Fibroblast of mammary gland (primary cell): ENCODE measurements around the gene ACBD5.

Experiments
- DNase-seq: peaks from one replicate; pipeline ENCODE4 v3.0.0-alpha.2; 2010; ENCODE audit warnings: low read depth
- H3K4me3 ChIP-seq: 2 replicates; pipeline ENCODE4 v1.5.1; 2011; ENCODE audit warnings: low read depth, mild to moderate bottlenecking, low read length, moderate library complexity; ENCODE audit not compliant: control insufficient read depth
- TF ChIP-seq, protein P1 (sequence below): conservative IDR thresholded peaks from 2 replicates; pipeline ENCODE4 v1.5.1; 2011; ENCODE audit warnings: low read depth, low read length, inconsistent platforms; ENCODE audit not compliant: control insufficient read depth, insufficient read depth

Gene ACBD5

DNA sequence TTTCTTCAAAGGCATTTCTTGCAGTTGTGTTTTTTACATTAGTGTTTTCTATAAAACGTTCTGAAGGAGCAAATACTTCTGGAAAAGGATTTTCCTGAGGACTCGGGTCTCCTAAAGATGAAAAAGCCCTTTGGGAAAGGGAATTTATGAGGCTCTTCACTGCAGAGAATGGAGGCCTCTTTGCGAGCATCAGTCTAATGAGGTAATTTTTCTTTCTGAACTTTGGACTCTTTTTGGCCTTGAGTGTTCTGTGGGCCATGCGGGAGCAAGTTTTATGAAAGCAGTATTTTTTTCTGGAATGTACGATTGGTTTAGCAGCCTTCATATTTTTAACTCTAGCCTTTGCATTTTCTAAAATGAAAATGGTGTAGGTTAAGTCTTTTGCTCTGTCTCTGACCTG is 6.4 kb upstream of the ACBD5 start:
- no peak for DNase-seq
- TF ChIP-seq, protein P1, sequence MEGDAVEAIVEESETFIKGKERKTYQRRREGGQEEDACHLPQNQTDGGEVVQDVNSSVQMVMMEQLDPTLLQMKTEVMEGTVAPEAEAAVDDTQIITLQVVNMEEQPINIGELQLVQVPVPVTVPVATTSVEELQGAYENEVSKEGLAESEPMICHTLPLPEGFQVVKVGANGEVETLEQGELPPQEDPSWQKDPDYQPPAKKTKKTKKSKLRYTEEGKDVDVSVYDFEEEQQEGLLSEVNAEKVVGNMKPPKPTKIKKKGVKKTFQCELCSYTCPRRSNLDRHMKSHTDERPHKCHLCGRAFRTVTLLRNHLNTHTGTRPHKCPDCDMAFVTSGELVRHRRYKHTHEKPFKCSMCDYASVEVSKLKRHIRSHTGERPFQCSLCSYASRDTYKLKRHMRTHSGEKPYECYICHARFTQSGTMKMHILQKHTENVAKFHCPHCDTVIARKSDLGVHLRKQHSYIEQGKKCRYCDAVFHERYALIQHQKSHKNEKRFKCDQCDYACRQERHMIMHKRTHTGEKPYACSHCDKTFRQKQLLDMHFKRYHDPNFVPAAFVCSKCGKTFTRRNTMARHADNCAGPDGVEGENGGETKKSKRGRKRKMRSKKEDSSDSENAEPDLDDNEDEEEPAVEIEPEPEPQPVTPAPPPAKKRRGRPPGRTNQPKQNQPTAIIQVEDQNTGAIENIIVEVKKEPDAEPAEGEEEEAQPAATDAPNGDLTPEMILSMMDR: no peak
- no peak overlapping the region for H3K4me3 ChIP-seq

DNA sequence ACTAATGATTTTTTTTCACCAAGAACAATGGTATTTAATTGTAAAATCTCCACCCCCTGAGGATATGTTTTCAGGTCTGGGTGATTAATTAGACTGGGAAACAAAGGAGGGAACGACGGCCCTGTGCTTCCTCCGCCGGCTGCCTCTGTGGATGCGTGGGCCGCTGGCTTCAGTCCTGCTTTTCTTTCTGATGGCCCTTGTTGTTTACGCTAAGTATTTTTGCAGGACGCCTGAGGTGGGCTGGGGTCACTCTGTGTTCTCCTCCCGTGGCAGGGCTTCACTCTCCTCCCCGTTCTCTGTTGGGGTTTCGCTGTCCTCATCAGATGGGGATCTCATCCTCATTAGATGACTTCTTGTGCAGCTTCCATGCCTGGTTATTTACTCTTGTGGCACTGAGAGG is 5.2 kb upstream of the ACBD5 start:
- TF ChIP-seq, protein P1: no peak
- DNase-seq: no peak
- H3K4me3 ChIP-seq: no peak overlapping the region

DNA sequence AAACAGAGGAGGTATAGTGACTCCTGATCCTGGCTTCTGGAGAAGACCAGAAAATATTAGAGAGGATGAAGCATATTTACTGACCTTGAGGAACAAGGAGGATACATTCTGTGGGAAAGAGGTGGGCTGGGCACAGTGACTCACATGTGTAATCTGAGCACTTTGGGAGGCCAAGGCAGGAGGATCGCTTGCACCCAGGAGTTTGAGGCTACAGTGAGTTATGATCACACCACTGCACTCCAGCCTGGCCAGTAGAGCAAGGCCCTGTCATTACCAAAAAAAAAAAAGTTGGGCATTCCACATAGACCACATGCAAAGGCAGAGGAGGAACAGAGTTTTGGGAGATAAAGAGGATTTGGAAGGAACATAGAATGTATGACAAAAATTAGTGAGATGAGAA is 4.4 kb upstream of the ACBD5 start:
- no peak for DNase-seq
- no peak overlapping the region for H3K4me3 ChIP-seq
- TF ChIP-seq, protein P1: no peak

DNA sequence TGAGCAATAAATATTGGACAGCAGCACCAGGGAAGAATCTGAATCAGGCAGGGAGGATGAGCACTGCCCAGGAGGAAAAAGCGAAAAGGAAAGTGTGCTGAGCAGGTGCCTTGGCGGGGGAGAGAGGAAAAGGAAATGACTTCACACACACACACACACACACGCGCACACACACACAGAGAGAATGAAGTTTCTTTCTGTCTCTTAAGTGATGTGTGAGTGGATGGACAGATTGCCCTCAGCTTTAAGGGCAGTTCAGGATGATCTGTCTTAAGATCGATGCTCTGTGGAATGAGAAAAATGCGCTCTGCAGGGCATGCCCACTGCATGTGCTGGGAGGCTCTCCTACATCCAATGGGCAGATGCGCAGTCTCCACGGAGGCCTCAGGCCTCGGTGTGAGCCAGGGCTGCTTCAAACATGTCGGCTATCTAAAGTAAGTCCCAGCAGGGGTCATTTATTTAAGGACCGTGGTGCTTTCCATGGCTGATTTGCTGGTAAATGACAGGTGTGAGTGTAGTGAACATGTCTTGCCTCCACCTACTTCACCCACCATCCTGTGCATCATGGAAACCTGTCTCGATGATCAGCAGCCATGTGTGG is 2.5 kb upstream of the ACBD5 start:
- TF ChIP-seq, protein P1: no peak
- H3K4me3 ChIP-seq: peak overlapping the region; percentile 74
- DNase-seq: peak; percentile 58

DNA sequence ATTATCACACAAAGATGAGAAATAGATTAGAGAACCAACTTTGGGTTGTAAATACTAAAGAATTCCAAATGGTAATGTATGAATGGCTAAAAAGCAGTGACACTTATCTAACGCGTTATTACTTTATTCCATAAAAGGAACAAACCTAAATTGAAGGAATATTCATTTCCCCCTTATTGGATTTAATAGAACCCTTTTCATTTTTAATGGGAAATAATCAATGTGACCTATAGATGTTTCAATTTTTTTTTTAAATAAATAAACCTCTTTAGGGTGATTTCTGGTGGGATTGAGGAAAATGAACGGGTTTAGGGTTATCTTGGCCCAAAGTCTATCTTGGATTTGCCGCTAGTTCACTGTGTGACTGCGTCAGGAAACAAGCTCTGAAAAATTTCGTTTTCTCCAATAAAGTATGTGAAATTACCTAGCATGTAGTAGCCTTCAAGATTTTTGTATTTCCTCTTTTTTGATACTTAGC is 1.9 kb upstream of the ACBD5 start:
- H3K4me3 ChIP-seq: peak overlapping the region; percentile 74
- TF ChIP-seq, protein P1: no peak
- no peak for DNase-seq

DNA sequence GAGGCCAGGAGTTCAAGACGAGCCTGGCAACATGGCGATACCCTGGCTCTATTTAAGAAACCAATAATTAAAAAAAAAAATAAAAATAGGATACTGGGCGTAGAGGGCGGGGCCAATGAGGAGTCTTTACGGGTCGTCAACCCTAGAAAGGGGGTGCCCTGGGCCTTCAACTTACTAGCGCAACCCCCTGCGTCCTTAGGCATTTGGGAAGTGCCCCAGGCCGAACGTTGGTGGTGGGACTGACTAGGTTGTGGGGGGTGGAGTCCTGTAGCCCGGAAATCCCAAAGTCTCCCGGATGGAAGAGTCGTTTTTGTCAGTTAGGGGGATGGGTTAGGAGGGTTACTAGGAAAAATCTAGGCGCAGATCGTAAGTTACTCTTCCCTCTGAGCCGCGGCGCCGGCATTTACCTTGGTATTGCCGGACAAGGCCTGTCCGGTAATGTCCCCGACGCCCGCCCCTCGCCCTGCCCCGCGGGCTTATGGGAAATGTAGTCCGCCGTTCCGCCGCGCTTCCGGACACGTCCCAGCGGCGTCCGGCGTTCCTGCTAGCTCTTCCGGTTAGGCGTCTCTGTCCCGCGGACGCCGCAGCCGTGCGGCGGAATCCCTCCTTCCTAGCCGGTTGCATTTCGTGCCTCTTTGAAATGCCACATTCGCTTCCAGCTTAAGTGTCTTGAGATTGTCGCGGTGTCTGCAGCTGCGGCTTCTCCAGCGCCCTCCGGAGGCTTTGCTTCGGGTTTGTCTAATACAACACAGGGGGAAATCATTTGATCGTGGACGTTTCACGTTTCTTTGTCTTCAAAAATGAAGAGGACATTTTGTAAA is 1.3 kb upstream of the ACBD5 start:
- peak; percentile 90 for DNase-seq
- peak overlapping the region; percentile 74 for H3K4me3 ChIP-seq
- TF ChIP-seq, protein P1: no peak
